Naive thymus-derived CD8-positive, alpha-beta T cell (primary cell): Measurements from ENCODE around the gene USP14. TPM values are rescaled to one million over a fixed set of nuclear protein-coding genes. Genes with fewer than 3 reads are reported as not detected.
"Not testable (repeated sequence)": the region's sequence is repeated elsewhere in the genome, so short reads cannot be mapped to it uniquely, and the experiment has no call there.

Source experiments
- ATAC-seq, 2 donors: fragments of 150-1000 bp; cut with Tn5 transposase in 1 of 2; sonication (Bioruptor Pico), chemical (Tn5 transposase) in 1 of 2; 1 replicate in 1 of 2; 2 replicates in 1 of 2; pipeline ENCODE4 v1.10.0; 2021; ENCODE audit warnings: mild to moderate bottlenecking in 2 of 2, moderate library complexity in 2 of 2
- POLR2A ChIA-PET: fragments of 350-600 bp; sonication (Branson Sonifier 250); formaldehyde crosslinking; loops from one replicate; lab custom pipeline; 2021; ENCODE audit warnings: antibody characterized with exemption; lab: Charles Lee
- DNase-seq, 10 donors: peaks; one replicate each; pipeline versions ENCODE4 v3.0.0 to v3.0.0-alpha.2; 2020 to 2022
- H3K27ac Mint-ChIP-seq, 10 donors: one replicate each; pipeline ENCODE4 v1.8.0; 2020 to 2022; ENCODE audit warnings: mild to moderate bottlenecking in 10 of 10, mixed read lengths in 10 of 10, moderate library complexity in 4 of 10, inconsistent platforms in 1 of 10
- H3K27me3 Mint-ChIP-seq, 5 donors: one replicate each; pipeline ENCODE4 v1.8.0; 2021 to 2022; ENCODE audit warnings: mixed read lengths in 5 of 5
- H3K36me3 Mint-ChIP-seq, 3 donors: one replicate each; pipeline ENCODE4 v1.8.0; 2020 to 2022; ENCODE audit warnings: mixed read lengths in 3 of 3, mild to moderate bottlenecking in 2 of 3, inconsistent platforms in 1 of 3
- H3K4me1 Mint-ChIP-seq, 4 donors: one replicate each; pipeline ENCODE4 v1.8.0; 2021 to 2022; ENCODE audit warnings: mixed read lengths in 4 of 4
- H3K4me3 Mint-ChIP-seq, 10 donors: one replicate each; pipeline ENCODE4 v1.8.0; 2020 to 2022; ENCODE audit warnings: mild to moderate bottlenecking in 10 of 10, mixed read lengths in 10 of 10, moderate library complexity in 6 of 10, inconsistent platforms in 1 of 10
- H3K9me3 Mint-ChIP-seq, 9 donors: one replicate each; pipeline ENCODE4 v1.8.0; 2020 to 2022; ENCODE audit warnings: mixed read lengths in 9 of 9, mild to moderate bottlenecking in 3 of 9, inconsistent platforms in 1 of 9, moderate library complexity in 1 of 9
- polyA plus RNA-seq, 3 donors: library from polyadenylated mRNA; unstranded; fragments of 300-500 nt; fragmentation: Illumina TruSeq; gene quantifications; one replicate each; pipeline ENCODE4 v1.2.3, GENCODE V29; 2021
- total RNA-seq, 8 experiments: library from RNA in 2 of 8; stranded (reverse) in 2 of 8; gene quantifications; one replicate each; pipeline ENCODE4 v1.2.3 and lab custom pipeline; 2021 to 2026

USP14 gene
- total and polyA plus RNA-seq, 5 experiments from 2014 or later: 38.0 to 58.8 (median 39.0) TPM

DNA sequence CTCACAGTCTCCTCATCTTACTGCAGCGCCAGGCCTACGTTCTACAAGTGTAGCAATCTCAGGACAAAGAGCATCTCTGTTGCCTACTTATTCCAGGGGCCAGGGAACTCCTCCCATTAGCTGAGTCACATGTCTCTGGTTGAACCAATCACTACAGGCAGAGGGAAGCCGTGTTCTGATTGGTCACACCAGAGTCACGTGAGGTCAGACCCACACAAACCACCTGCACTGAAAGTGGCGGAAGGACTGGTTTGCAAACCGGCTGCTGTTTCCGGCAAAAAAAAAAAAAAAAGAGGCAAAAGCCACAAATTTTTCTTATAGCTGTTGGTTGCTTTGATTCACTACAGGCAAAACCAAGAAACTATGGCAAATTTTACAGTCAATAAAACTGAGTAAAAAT, 21.9 kb upstream of the USP14 start:
- Mint-ChIP-seq H3K4me3 (peak overlapping the region in 1 of 10 donors; percentile 24), H3K27ac (peak overlapping the region in 4 of 10 donors; percentile 31 to 78 (median 56)), H3K4me1 (peaks cover 0 to 9% (median 3%) of the 10 kb centered on the region in 4 donors), H3K36me3 (no peaks in the 10 kb centered on the region), H3K9me3 (no peaks in the 10 kb centered on the region), H3K27me3 (peaks cover 0 to under 1% (median 0%) of the 10 kb centered on the region in 5 donors)
- POLR2A ChIA-PET: interaction anchor here (0.8 to 1.0 kb wide), 2 partner anchors 21 to 132 kb away, joined by 3 read pairs; partner anchors contain the start of genes THOC1 and USP14
- peak; percentile 57 to 99 for ATAC-seq
- DNase-seq: peak in 9 of 10 donors; percentile 2 to 74 (median 42)

DNA sequence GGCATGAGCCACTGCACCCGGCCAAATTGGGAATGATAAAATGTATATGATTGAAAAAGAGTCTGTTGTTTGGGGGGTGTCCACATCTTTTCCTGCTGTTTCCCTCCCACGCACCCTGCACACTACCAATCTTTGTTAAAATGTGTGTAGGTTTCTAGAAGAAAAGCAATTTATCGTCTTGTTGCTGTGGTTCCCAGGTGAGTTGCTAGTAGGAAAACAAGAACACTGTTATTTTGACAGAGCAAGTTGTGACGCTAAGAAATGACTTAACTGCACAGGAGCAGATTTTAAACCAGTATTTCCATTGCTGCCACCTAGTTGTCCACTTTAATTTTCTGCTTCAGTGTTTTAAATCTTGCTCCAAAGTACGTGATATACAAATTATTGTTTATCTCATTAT, 21.0 kb upstream of the USP14 start:
- POLR2A ChIA-PET: no interaction called here
- no peak for DNase-seq
- Mint-ChIP-seq H3K9me3 (no peaks in the 10 kb centered on the region), H3K36me3 (no peaks in the 10 kb centered on the region), H3K4me3 (no peak overlapping the region), H3K27ac (peak overlapping the region in 1 of 10 donors; percentile 37), H3K4me1 (peaks cover 0 to 9% (median 3%) of the 10 kb centered on the region in 4 donors), H3K27me3 (peaks cover 0 to 5% (median 3%) of the 10 kb centered on the region in 5 donors)
- no peak for ATAC-seq

DNA sequence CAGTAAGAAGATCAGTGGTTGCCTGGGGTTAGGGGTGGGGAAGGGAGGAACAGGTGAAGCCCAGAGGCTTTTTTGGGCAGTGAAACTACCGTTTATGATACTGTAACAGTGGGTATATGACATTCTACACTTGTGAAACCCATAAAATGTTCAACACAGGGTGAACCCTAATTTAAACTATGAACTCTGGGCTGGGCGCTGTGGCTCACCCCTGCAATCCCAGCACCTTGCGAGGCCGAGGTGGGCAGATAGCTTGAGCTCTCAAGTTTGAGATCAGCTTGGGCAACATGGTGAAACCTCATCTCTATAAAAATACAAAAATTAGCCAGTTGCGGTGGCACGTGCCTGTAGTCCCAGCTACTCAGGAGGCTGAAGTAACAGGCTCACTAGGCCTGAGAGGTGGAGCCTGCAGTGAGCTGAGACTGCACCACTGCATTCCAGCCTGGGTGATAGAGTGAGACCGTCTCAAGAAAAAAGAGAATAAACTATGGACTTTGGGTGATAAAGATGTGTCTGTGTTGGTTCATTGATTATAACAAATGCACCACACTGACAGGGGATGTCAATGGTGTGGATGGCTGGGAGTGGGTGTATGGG, 17.6 kb upstream of the USP14 start:
- H3K27ac Mint-ChIP-seq: no peak overlapping the region
- H3K4me3 Mint-ChIP-seq: no peak overlapping the region
- peaks cover 0 to 15% (median 5%) of the 10 kb centered on the region in 5 donors for H3K27me3 Mint-ChIP-seq
- no peak for DNase-seq
- ATAC-seq: no peak
- H3K9me3 Mint-ChIP-seq: no peaks in the 10 kb centered on the region
- peaks cover 0 to 9% (median 3%) of the 10 kb centered on the region in 4 donors for H3K4me1 Mint-ChIP-seq
- no peaks in the 10 kb centered on the region for H3K36me3 Mint-ChIP-seq
- POLR2A ChIA-PET: no interaction called here

DNA sequence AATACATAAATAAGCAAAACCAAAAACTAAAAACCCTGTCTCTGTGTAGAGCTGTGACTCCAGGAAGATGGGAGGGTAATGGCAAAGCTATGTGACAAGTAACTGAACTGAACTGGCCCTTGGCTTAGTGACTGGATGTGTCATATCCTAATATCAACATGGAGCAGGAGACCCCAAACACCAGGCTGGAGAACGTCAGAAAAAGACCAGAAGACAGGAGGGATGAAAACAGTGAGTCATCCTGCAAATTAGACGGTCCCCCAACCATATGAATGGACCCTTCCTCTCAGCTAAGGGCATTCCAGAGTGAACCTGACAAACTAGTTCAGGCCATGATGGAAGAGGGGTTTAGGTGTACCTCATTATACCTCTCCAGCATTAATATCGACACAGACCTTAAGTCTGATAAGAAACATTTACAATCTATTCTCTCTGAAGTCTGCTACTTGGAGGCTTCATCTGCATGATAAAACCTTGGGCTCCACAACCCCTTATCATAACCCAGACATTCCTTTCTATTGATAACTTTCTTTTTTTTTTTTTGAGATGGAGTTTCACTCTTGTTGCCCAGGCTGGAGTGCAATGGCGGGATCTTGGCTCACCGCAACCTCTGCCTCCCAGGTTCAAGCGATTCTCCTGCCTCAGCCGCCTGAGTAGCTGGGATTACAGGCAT, 15.6 kb upstream of the USP14 start:
- ATAC-seq, H3K4me3 Mint-ChIP-seq, H3K4me1 Mint-ChIP-seq, DNase-seq, POLR2A ChIA-PET, H3K36me3 Mint-ChIP-seq, H3K9me3 Mint-ChIP-seq, H3K27ac Mint-ChIP-seq: not testable (repeated sequence)
- H3K27me3 Mint-ChIP-seq: peaks cover 0 to 21% (median 5%) of the 10 kb centered on the region in 5 donors

DNA sequence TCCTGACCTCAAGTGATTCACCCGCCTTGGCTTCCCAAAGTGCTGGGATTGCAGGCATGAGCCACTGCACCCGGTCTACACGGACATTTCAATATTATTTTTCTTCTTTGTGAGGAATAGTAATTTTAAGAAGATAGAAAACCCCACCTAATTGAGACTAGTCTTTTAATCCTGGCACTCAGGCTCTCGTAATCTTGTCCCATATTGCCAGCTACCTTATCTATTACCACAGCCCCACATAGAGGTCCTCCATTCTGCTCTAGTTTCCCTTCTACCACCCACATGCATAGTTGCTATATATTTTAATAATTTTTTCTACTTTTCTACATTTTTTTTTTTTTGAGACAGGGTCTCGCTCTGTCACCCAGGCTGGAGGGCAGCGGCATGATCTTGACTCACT, 9.5 kb upstream of the USP14 start:
- Mint-ChIP-seq H3K4me1 (no peaks in the 10 kb centered on the region), H3K27me3 (peaks cover 0 to 16% (median 3%) of the 10 kb centered on the region in 5 donors), H3K4me3 (no peak overlapping the region), H3K9me3 (no peaks in the 10 kb centered on the region), H3K36me3 (no peaks in the 10 kb centered on the region), H3K27ac (no peak overlapping the region)
- ATAC-seq (no peak), DNase-seq (no peak)
- POLR2A ChIA-PET: no interaction called here

DNA sequence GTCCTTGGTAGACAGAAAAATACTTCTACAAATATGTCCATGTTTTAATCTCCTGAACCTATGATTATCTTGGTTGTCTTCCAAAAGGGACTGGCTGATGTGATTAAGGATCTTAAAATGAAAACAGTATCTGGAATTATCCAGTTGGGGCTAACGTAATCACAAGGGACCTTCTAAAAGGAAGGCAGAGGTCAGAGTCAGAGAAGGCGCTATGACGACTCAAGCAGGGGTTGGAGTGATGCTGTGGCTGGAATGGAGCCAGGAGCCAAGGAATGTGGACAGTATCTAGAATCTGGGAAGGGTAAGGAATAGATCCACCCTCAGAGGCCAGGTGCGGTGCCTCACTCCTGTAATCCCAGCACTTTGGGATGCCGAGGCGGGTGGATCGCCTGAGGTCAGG, 4.2 kb upstream of the USP14 start:
- ATAC-seq (no peak), DNase-seq (no peak)
- peaks cover 0 to 8% (median 3%) of the 10 kb centered on the region in 5 donors for H3K27me3 Mint-ChIP-seq
- peak overlapping the region in 2 of 10 donors; percentile 6 to 43 for H3K27ac Mint-ChIP-seq
- POLR2A ChIA-PET: interaction anchor here (1.3 kb wide), 1 partner anchor 114 kb away, joined by 3 read pairs; no protein-coding TSS in a partner anchor
- H3K9me3 Mint-ChIP-seq: no peaks in the 10 kb centered on the region
- H3K4me3 Mint-ChIP-seq: no peak overlapping the region
- peaks cover 1 to 9% (median 6%) of the 10 kb centered on the region in 4 donors for H3K4me1 Mint-ChIP-seq
- H3K36me3 Mint-ChIP-seq: no peaks in the 10 kb centered on the region

DNA sequence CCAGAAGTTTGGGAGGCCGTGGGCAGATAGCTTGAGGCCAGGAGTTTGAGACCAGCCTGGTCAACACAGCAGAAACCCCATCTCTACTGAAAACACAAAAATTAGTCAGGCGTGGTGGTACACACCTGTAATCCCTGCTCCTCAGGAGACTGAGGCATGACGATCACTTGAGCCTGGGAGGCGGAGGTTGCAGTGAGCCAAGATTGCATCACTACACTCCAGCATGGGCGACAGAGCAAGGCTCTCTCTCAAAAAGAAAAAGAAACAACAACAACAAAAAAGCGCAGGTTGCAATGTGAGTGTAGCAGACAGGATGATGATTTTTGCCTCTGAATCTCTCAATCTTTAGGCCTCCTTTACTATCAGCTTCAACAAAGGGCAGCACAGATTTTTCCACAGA, 2.7 kb upstream of the USP14 start:
- Mint-ChIP-seq H3K27ac (no peak overlapping the region), H3K9me3 (no peaks in the 10 kb centered on the region), H3K4me3 (peak overlapping the region in 1 of 10 donors; percentile 38), H3K36me3 (no peaks in the 10 kb centered on the region), H3K27me3 (peaks cover 0 to 5% (median 0%) of the 10 kb centered on the region in 5 donors), H3K4me1 (peaks cover 4 to 24% (median 19%) of the 10 kb centered on the region in 4 donors)
- no peak for DNase-seq
- POLR2A ChIA-PET: no interaction called here
- ATAC-seq: no peak

DNA sequence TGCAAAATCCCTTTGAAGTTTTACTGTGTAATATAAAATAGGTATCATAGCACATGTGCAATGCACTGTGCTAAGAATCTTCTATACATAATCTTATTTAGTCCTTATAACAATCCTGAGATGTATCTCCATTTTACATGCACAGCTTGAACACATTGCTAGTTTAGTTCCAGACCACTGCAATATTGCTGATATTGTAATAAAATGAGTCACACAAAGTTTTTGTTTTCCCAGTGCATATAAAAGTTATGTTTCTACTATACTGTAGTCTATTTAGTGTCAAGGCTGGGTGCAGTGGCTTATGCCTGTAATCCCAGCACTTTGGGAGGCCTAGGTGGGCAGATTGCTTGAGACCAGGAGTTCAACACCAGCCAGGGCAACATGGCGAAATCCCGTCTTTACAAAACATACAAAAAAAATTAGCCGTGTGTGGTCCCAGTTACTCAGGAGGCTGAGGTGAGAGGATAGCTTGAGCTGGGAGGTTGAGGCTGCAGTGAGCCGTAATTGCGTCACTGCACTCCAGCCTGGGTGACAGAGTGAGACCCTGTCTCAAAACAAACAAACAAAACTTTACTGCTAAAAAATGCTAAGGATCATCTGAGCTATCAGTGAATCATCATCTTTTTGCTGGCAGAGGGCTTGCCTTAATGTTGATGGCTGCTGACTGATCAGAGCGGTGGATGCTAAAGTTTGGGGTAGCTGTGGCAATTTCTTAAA, 1.7 kb upstream of the USP14 start:
- H3K27me3 Mint-ChIP-seq: peaks cover 0 to 3% (median 0%) of the 10 kb centered on the region in 5 donors
- H3K4me3 Mint-ChIP-seq: peak overlapping the region in 9 of 10 donors; percentile 10 to 60 (median 36)
- DNase-seq: no peak
- H3K27ac Mint-ChIP-seq: peak overlapping the region in 6 of 10 donors; percentile 53 to 80 (median 60)
- H3K4me1 Mint-ChIP-seq: peaks cover 10 to 32% (median 28%) of the 10 kb centered on the region in 4 donors
- no peak for ATAC-seq
- H3K36me3 Mint-ChIP-seq: peaks cover 0 to 4% (median 0%) of the 10 kb centered on the region in 3 donors
- H3K9me3 Mint-ChIP-seq: no peaks in the 10 kb centered on the region
- POLR2A ChIA-PET: interaction anchor here (1.4 to 1.9 kb wide), 2 partner anchors 9 to 111 kb away, joined by 6 to 22 read pairs; partner anchors contain the start of gene THOC1

DNA sequence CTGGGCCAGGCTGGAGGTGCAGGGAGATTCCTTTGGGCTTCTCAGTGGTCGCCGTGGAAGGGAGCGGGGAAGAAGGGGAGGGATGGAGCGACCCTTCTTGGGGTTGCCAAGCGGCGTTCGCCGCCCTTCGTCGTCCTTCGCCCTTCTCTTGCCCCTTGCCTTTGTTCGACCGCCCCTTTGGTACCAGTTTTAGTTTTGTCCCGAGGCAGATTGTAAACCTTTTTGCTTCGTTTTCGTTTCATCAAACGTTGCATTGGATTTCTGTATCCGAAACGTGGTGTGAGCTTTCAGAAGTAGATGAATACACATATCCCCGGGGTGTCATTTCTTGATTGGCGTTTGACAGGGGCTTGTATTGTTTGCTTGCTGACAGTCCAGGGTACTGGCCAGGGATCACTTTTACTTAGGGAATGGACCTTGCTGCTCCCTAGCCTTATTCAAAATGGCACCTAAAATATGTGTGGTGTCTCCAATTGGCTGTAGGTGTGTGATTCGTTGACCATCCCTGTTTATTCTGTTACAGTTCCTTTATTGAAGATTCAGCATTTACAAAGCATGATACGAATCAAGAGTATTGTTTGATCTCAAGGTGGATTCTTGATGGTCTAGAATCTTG, 788 bp downstream of the USP14 start:
- ATAC-seq (no peak), DNase-seq (no peak)
- POLR2A ChIA-PET: interaction anchor here (0.9 to 1.9 kb wide), 3 partner anchors 109 to 553 kb away, joined by 5 to 22 read pairs (median 5); partner anchors contain the start of genes ENOSF1 and THOC1
- Mint-ChIP-seq H3K27me3 (no peaks in the 10 kb centered on the region), H3K9me3 (no peaks in the 10 kb centered on the region), H3K4me3 (peak overlapping the region; percentile 87 to 98 (median 93)), H3K4me1 (peaks cover 15 to 40% (median 39%) of the 10 kb centered on the region in 4 donors), H3K27ac (peak overlapping the region; percentile 76 to 97 (median 93)), H3K36me3 (peaks cover 0 to 15% (median 4%) of the 10 kb centered on the region in 3 donors)

DNA sequence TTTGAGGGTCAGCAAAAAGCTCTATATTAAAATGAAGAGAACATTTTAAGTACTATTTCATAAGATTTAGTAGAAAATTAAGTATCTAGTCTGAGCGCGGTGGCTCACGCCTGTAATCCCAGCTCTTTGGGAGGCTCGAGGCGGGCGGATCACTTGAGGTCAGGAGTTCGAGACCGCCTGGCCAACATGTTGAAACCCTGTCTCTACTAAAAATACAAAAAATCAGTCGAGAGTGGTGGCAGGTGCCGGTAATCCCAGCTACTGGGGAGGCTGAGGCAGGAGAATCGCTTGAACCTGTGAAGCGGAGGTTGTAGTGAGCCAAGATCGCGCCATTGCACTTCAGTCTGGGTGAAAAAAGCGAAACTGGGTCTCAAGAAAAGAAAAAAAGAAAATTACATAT, 1.6 kb downstream of the USP14 start:
- Mint-ChIP-seq H3K36me3 (peaks cover 0 to 23% (median 4%) of the 10 kb centered on the region in 3 donors), H3K27me3 (no peaks in the 10 kb centered on the region), H3K4me1 (peaks cover 15 to 40% (median 39%) of the 10 kb centered on the region in 4 donors), H3K27ac (peak overlapping the region in 9 of 10 donors; percentile 76 to 97 (median 94)), H3K9me3 (no peaks in the 10 kb centered on the region), H3K4me3 (peak overlapping the region; percentile 87 to 98 (median 93))
- POLR2A ChIA-PET: interaction anchor here (1.6 kb wide), 1 partner anchor 108 kb away, joined by 5 read pairs; the partner anchor contains the start of gene THOC1
- DNase-seq: no peak
- no peak for ATAC-seq

DNA sequence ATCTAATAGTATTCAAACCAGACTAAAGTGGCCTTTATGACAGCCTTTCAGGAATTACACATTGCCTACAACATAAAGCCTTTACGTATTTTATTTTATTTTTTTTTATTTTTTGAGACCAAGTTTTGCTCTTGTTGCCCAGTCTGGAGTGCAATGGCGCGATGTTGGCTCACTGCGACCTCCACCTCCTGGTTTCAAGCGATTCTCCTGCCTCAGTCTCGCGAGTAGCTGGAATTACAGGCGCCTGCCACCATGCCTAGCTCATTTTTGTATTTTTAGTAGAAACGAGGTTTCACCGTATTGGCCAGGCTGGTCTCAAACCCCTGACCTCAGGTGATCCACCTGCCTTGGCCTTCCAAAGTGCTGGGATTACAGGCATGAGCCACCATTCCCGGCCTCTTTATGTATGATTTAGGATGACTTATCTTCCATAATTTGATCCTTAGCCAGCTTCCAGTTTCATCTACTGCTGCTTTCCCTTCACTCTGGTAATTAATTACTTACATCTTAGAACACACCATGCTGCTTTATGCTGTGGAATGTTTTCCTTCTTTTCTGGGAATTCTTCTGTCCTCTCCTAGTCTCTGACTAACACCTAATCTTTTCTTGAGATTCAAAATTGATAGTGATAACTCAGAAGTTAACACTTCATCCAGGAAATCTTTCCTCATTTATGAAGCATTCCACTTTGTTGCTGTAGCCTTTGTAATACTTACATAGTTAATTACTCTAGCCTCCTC, 2.6 kb downstream of the USP14 start:
- no peak for DNase-seq
- H3K27ac Mint-ChIP-seq: peak overlapping the region in 8 of 10 donors; percentile 12 to 92 (median 64)
- peaks cover 0 to 34% (median 4%) of the 10 kb centered on the region in 3 donors for H3K36me3 Mint-ChIP-seq
- no peaks in the 10 kb centered on the region for H3K27me3 Mint-ChIP-seq
- no peak for ATAC-seq
- H3K4me1 Mint-ChIP-seq: peaks cover 15 to 40% (median 39%) of the 10 kb centered on the region in 4 donors
- no peaks in the 10 kb centered on the region for H3K9me3 Mint-ChIP-seq
- POLR2A ChIA-PET: interaction anchor here (1.6 kb wide), 1 partner anchor 107 kb away, joined by 5 read pairs; the partner anchor contains the start of gene THOC1
- H3K4me3 Mint-ChIP-seq: peak overlapping the region in 9 of 10 donors; percentile 35 to 98 (median 58)
